Medulla oblongata (tissue), 1 donor: ENCODE measurements around the gene METTL21C.
A peak's percentile ranks its signal among the peaks of the same experiment; 100 is the strongest.

ENCODE experiments used
- DNase-seq: peaks from one replicate; pipeline ENCODE4 v3.0.0-alpha.2; 2015; ENCODE audit errors: extremely low spot score

METTL21C gene

DNA sequence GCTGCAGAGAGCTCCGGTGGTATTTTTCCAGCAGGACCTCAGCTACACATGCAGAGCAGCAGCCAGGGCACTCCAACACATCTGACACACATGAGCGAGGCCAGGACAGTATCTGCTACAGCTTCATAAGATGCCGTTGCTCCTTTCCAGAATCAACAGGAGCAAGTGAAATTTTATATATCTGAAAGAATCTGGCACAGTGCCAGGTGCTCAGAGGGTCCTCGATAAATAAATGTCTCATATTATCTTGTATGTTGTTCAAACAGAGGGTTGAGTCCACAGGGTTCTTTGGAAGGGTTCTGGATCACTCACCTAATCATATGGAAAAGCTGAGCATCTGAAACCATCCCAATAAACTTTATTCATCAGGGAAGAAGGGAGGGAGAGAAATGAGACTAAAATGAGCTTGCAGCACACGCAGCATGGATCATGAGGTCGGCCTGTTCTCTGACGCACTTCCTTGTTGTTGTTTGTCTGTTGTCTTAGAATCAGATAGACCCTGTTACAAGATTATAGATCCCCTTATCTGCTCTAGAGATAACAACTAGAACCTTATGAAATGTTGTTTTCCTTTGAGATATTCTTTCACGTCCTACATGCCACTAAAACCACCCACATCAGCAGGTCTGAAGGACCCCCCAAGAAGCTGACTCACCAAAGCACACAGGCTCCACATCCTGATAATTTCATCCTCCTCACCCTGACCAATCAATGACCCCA is 3.2 kb upstream of the METTL21C start:
- DNase-seq, result no peak

DNA sequence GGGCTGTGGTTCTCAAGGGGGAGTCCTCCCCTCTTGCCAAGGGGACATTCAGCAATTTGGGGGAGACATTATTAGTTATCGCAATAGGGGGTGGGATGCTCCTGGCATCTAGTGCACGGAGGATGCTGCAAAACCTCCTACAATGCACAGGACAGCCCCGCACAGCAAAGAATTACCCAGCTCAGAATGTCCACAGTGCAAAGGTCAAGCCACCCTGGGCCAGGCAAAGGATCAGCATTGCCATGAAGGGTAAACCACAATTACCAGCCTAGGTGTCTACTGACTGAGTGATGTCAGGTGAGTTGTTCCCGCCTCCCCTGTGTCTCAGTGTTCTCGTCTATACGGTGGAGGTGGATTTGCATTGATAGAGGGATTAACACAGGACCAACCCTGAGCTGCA is 2.4 kb upstream of the METTL21C start:
- DNase-seq, result no peak

DNA sequence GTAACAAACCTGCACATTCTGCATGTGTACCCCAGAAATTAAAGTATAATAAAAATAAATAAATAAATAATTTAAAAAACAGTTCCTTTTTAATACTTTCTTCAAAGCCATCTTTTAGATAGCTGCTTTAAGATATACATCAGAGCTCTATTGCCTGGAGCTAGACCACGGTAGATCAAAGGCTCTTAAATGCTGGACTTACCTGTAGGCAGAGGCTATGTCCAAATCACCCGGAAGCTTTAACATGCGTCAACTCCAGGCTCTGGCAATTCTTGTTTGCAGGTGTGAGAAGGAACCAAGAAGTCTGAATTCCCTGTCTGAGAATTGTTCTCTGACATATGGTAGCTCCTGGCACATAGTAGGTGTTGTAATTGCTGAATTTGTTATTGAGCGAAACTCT is 1.6 kb upstream of the METTL21C start:
- DNase-seq, result no peak

DNA sequence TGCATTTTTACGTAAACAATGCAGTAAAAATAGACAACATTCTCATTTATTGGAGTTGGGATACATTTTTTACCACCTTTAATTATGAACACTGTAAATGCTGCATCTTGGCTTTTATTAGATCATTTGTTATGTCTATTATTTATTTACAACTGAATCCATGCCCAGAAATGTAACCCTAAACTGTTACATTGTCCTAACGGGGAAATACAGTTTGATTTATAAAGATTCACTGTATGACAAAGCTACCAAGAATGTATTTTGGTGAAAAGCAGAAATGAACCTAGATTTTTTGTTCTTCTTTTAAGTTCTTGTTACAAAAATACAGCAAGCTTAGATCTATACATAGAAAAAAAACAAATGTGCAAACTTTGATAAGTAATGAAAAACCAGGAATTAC is 1.1 kb downstream of the METTL21C start:
- no peak for DNase-seq

DNA sequence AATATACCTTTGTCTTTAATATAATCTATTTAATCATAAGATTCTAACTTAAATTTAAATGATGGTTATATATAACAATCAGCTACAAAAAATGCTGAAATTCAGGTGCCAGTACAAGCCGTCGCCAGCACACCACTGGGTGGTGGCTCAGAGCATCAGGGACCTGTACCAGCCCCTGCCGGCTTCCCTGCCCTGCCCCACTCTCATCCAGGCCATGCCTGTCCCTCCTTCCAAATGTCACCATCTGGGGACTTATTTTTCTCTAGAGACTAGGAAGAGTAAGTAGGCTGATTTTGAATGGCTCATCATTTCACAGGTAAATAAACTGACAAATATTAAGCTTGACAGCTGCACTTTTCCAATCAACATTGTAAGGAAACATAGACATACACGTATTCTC is 1.6 kb downstream of the METTL21C start:
- DNase-seq, result no peak

DNA sequence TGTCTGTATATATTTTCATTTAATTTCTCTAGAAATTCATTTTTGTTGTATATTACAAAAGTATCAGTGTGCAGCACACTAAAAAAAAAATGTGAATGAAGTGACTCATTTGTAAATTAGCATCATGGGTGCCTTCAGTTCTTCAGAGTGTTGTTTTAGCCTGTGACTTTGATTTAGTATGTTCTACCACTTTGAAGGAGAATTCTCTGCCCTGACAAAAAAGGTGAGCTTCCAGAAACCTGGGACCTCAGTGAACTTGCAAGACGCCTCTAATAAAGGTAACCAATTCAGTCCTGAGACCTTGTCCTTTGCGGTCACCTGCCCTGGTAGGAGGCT is 2.4 kb downstream of the METTL21C start:
- no peak for DNase-seq

DNA sequence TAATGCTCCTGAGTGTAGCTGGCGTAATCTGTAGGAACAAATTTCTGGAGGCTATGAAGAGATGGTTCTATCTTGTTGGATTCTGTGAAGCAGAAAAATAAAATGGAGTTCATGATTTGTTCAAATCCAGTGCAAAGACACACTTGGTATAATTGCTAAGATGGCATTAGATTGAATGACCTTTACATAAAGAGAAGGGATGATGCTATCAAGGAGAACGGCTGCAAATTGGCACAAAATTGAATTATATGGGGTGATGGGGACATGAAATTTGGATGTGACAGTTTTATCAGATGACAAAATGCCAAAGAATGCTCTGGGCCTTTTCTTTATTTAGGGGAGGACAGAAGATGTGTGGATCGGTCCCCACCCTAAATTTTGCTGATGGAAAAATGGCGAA is 4.0 kb downstream of the METTL21C start:
- no peak for DNase-seq

DNA sequence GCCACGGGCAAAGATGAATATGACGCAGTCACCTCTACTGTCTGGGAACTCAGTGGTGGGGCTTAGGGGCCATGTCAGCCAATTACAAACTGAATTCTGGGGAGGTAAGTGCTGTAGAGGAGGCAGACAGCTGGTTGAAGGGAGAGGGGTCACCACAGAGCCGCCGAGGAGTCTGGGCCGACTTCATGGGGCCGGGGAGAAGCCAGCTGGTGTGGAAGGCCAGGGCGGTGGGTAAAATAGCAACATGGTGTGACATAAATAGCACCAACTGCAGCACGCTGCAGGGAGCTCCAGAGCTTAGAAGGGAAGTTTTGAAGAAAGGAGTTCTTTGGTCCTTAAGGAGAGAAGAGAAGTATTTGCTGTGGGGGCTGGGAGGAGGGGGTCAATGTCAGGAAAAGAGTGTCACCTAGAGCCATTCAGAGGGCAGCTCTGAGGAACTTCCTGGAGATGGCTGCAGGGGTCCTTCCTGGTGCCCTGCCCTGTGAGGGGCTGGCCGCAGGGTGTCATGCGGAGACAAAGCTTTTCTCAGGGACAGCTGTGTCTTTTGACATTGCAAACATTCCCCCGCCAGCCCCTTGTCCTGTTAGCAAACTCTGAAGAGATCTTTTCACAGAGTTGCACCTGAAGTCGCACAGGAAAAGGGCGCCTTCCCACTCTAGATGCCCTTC is 6.4 kb downstream of the METTL21C start:
- no peak for DNase-seq

DNA sequence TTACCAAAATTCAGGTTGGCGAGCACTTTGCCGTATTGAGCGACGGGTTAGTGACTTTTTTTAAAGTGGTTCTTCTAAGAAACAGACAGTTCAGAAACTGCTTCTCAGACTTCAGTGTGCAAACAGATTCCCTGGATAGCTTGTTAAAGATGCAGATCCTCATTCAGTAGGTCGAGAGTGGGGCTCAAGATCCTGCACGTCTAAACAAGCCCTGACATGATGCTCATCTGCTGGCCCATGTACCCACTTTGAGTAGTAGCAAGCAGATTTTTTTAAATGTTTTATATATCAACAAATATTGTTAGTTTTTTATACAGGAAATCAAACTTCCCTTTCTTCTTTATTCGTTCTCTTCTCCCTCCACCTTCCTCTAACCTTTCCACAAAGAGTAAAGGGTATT is 7.3 kb downstream of the METTL21C start:
- no peak for DNase-seq

DNA sequence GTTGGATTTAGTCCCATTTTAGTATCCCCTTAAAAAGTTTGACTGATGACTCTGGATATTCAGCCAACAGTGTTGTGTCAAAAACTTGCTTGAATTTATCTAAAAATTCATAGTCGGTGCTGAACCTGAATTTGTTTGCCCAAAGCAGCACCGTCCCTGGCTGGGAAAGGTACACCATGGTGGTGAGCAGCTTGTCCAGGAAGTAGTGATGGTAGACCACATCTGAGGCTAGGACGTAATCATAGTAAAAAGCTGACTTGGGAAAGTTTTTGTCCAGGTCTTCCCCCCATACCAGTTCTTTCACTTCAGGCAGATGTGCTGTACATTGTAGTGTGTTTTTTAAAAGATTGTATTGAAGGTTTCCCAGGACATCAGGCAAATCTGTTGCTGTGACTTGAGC is 8.8 kb downstream of the METTL21C start:
- no peak for DNase-seq

DNA sequence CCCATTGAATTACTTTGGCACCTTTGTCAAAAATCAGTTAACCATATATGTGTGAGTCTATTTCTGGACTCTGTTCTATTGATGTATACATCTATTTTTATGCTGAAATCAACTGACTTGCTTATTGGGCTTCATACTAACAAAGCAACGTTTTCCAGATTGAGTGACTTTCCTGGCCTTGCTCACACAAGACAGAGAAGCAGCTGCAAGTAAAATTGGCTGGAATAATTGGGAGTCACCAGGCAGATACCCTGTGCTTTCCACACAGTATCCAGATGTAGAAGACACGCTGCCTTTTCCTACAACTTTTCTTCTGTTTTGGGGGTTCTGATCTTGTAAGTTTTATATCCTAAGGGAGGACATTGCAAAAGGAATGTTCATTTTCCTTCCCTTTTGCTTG is 11.2 kb downstream of the METTL21C start:
- DNase-seq, result no peak

DNA sequence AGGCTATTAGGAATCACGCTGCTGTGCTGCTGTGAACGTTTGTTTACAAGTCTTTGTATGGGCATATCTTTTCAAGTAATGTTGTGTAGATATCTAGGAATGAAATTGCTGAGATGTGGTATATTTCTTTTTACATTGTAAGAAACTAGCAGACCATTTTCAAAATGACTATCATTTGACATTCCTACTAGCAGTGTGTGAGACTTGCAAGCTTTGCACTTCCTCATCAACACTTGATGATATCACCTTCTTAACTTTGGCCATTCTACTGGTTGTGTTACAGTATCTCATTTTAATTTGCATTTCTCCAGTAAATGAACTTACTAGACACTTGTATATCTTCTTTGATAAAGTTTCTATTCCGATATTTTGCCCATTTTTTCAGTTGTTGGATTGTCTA is 12.1 kb downstream of the METTL21C start:
- DNase-seq, result no peak

DNA sequence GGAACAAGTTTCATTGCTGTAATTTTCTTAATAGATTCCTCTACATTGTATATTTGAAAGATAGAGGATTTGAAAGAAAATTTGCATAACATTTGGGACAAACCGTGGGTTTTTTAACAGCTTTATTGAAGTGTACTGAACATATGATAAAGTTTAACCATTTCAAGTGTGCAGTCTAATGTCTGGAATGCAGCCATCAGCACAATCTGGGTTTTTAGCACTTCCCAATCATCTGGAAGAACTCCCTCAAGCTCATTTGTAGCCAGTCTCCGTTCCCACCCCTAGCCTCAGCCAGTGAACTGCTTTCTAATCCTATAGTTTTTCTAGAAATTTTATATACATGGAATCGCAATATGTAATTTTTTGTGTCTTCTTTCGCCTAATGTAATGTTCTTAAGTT is 12.6 kb downstream of the METTL21C start:
- DNase-seq, result no peak

DNA sequence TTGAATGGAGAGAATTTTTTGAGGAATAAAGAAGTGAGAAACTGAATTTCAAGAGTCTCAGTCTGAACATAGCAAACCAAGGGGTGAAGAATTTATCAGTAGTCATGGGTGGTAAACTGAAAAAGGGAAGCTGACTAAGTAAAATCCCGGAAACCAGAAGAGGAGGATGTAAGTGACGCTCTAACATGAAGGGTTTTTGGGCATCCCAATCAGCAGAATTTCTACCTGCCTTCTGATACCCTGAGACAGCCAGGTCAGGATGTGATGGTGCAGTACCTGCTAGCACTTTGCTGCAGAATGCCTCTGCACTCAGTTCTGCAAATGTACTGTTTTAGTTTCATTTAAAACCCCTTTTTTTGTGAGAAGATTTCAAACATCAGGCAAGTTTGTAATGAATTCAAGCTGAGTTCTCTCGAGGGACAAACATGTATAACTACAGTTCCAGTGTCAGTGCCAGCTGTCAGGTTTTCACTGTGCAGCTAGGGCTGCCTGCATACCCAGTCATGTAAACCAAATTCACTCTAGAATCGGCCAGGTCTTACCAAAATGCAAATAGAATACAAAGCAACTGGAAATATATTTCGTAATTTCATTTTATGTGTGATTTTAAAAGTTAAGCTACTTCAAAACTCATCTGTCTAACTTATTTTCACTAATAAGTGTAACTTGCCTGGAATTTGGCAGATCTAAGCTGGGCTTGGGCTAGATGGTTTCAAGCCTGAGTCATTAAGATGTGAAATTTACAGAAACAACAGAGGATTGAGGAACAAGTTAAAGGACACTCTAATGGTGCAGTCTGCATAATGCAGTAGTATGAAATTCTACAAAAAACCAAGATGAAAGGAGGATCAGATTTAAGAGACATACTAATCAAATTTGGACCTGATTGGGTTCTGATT is 13.8 kb downstream of the METTL21C start:
- peak; percentile 22 for DNase-seq

DNA sequence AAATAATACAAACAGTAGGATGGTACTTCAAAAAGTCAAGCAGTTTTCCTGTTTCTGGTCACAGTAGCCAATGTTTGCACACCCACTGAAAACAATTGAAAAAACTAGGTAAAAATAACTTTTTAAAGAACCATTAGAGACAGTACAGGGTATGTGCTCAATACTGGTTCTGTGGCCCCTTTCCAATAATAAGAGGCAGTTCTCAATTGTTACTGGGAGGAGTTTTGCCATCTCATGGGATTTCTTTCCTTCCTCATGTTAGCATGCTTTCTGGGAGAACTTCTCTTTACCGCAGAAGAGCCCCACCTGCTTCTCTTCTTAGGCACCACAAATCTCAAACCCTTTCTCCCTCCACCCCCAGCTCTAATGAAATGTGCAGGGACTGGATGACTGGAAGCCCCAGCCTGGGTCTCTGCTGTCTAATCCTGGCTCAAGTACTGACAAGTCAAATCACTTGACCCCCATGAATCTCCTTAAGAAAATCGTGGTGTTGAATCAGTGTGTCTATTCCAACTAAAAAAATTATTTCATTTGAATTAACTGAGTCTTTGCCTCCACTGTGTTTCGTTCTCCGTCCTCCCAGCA is 14.6 kb downstream of the METTL21C start:
- no peak for DNase-seq

DNA sequence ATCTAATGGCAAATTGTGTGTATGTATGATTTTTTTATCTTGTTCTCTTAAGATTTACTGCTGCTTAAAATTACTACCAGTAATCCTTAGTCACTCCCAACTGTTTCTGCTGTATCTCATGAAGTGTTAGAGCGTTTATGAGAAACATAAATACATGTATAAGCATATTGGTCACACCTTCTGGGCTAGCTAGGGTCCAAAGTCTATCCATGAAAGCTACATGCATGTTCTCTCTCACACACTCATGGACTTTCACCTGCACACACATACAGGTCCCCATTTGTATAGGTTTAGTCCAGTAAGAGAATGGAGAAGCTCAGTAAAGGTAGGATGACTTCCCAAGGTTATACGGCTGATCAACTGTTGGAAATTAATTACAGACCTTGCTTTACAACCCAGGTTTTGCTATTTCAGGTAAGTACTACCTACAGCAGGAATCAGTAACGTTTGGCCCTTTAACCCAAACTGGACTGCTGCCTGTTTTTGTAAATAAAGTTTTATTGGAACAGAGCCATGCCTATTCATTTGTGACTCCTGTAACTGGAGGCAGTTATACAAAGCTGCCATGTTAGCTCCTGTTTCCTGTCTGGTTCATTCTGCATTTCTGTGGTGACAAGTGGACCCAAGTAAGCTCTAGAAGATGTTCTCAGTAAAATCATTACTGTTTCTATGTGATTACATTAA is 15.3 kb downstream of the METTL21C start:
- no peak for DNase-seq

DNA sequence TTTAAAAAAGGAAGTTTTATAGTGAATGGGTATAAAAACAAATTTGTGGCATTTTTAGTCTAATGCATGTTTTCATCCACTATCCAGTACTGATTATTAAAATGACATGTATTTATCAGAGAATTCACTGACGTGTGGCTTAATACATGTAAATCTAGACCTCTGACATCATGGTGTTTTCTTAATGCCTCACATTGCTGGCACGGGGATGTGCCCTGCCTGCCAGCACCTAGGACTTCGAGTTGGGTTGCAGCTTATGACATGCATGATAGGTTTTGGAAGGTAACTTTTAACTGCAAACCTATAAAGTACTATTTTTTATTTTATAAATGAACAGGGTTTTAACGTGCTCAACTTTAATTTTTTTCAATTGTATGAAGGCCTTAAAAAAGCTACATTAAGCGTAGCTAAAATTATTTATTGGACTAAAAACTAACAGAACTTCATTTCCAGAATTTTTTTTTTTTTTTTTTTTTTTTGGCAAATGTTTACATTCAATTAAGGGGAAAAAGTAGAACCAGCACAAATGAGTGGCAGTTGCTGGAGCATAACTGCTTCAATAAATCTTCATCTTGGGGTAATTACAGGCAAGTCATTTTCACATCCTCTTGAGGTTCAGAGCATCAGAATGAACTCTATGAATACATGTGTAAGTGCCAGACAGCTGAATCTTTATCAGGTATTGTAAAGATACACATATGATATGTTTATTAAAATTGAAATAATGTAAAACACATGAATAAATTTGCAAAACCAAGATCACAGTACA is 16.3 kb downstream of the METTL21C start:
- DNase-seq, result no peak

DNA sequence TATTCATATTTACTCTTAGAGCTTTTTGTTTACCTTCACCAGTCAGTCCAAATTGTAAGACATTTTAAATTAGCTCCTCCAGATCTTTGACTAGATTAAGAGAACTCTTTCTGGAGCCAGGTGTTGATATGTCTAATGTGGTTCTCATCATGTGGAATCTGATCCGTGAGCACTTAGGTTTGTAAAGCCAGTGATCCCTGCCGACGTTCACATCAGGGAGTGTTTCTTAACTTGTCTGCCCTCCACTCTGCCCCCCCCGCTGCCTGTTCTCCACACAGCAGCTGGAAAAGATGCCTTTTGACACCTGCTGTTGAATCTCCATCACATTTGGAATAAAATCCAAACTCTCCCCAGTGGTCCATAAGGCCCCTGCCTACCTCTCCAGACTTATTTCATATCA is 17.7 kb downstream of the METTL21C start:
- no peak for DNase-seq

DNA sequence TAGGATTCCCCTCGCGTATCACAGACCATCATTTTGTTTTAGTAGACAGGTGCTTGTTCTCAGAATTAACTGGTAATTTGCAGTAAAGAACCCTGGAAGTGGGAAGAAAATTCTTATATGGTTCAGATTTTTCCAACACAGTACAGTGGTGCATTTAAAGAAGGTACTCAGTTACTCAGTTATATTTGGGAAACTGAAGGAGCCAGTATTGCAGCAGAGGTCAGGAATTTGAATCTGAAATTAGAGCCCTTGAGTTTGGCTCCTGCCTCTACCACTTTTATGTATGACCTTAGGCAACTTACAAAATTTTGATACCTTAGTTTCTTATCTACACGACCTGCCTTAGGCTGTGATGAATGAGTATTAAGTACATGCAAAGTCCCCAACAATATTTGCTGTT is 19.7 kb downstream of the METTL21C start:
- no peak for DNase-seq

DNA sequence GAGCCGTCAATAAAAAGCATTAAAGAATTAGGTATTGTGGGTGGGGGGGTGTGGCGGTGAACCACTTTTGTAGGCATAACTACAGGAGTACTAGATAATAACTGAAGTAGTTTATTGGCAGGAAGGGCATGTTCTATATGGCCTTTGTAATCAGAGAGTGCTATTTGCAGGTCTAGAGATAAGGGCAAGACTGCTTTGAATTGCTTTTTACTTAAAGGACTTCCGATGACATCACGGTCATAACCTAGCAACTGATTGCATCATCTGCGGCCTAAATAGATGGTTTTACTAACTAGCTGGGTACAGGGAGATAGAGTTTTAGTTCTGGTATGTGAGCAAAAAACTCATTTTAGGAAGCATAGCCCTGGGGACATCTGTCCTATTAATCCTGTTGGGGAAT is 24.7 kb downstream of the METTL21C start:
- DNase-seq, result no peak

DNA sequence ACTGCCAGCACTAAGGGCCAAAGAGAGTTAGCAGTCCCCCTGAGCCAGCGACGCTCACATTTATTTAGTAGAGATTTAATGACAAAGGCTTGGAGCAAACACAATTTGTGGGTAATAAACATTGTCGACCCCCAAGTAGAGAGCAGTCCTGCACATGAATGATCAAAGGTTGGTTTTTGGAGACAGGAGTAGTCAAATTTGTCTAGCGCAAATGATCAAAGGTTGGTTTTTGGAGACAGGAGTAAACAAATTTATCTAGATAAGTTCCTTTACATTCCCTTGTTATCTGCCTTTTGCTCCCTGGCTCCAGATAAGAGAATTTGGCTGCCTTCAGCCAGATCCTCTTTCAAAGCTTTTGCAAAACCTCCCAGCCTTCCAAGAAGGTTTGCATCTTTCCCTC is 26.9 kb downstream of the METTL21C start:
- no peak for DNase-seq
